ENCODE data around the gene SLIT3. TPM values are rescaled to one million over a fixed set of nuclear protein-coding genes. Genes with fewer than 3 reads are reported as not detected.

SLIT3 gene
- total RNA-seq, 1 experiment from 2014 or later = 0.92 TPM

DNA sequence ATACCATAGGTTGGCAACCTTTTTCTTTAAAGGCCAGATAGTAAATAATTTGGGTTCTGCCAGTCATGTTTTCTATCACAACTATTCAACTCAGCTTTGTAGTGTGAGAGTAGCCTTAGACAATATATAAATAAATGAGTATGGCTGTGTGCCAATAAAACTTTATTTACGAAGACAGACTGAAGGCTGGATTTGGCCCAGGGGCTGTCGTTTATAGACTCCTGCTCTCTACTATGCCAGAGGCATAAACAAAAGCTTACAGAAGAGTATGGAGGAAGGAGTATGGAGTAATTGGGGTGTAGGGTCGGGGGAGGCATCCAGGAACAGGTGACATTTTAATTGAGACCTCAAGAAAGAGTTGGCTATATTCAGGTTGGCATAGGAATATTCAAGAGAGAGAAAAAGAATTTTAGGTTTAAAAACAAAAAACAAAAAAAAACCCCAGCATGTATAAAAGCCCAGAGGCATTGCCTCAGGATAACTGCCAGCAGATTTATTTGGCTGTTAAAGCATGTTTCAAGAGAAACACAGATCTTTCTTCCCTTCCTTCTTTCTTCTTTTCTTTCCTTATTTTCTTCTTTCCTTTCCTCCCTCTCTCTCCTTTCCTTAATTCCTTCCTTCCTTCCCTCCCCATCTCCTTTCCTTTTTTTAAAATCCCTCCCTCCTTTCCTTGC, 39.9 kb downstream of the SLIT3 start:
- H3K4me1 Mint-ChIP-seq = peaks cover 15% of the 10 kb centered on the region in 2 experiments
- Histone ChIP-seq H3K18ac (ENCODE audit: insufficient read length, low read depth, low read length) (no peak overlapping the region), H2BK120ac (ENCODE audit: low read depth, low read length, poor library complexity, severe bottlenecking) (no peak overlapping the region), H4K20me1 (ENCODE audit: control insufficient read depth, insufficient read depth, insufficient read length) (no peaks in the 10 kb centered on the region), H3K79me1 (ENCODE audit: insufficient read depth, low read depth, low read length, poor library complexity, severe bottlenecking) (no peaks in the 10 kb centered on the region), H3T11ph (ENCODE audit: low read length) (no peak overlapping the region), H3K9ac (ENCODE audit: extremely low read depth, insufficient read length, low read length) (no peak overlapping the region), H3K23me2 (ENCODE audit: insufficient read length, low read depth, low read length, poor library complexity, severe bottlenecking) (no peaks in the 10 kb centered on the region), H3K4ac (ENCODE audit: low read depth, low read length) (no peak overlapping the region), H4K8ac (replicated peaks; ENCODE audit: insufficient read length, low read depth, low read length) (no peak overlapping the region), H2BK12ac (ENCODE audit: insufficient read length, low read depth, low read length) (no peak overlapping the region), H3K79me2 (ENCODE audit: insufficient read depth, low read length) (no peaks in the 10 kb centered on the region), H3K23ac (ENCODE audit: insufficient read length, low read depth, low read length) (no peak overlapping the region), H3K27ac (ENCODE audit: insufficient read length, low read depth, low read length) (no peak overlapping the region), H3K14ac (ENCODE audit: insufficient read depth, low read length) (no peak overlapping the region), H4K5ac (ENCODE audit: insufficient read length, low read depth, low read length) (no peak overlapping the region), H4K91ac (ENCODE audit: insufficient read length, low read depth, low read length) (no peak overlapping the region), H3K4me1 (ENCODE audit: insufficient read depth, low read length) (peaks cover 3% of the 10 kb centered on the region; the same call in 1 of the 2 replicates), H2BK15ac (ENCODE audit: low read depth, low read length) (no peak overlapping the region), H3K4me2 (ENCODE audit: insufficient read depth, insufficient read length, low read length) (no peak overlapping the region), H3K9me3 (ENCODE audit: control insufficient read depth, low read depth, low read length) (no peaks in the 10 kb centered on the region), H2AFZ (ENCODE audit: low read length) (no peak overlapping the region), H3K27me3 (ENCODE audit: insufficient read depth, low read length) (no peaks in the 10 kb centered on the region), H2BK5ac (ENCODE audit: insufficient read length, low read length) (no peak overlapping the region), H3K56ac (ENCODE audit: insufficient read length, low read depth, low read length) (no peak overlapping the region), H2BK20ac (ENCODE audit: low read depth, low read length, poor library complexity, severe bottlenecking) (no peak overlapping the region), H2AK5ac (ENCODE audit: insufficient read length, low read length) (no peak overlapping the region)
- H3K27me3 Mint-ChIP-seq (ENCODE audit: low read depth) = peaks cover 14% of the 10 kb centered on the region
- no peaks in the 10 kb centered on the region for H3K36me3 Mint-ChIP-seq (ENCODE audit: insufficient read depth in 1 of 3, low read depth in 3 of 3)
- DNase-seq = no peak
- H3K27ac Mint-ChIP-seq = no peak overlapping the region
- no CpG with 5 or more reads among the region's 3 CpGs for WGBS (ENCODE audit: extremely low coverage, insufficient read length, low lambda C conversion rate)
- no peaks in the 10 kb centered on the region for H3K9me3 Mint-ChIP-seq
- H3K4me3 Mint-ChIP-seq = no peak overlapping the region
- TF ChIP-seq, protein P1, sequence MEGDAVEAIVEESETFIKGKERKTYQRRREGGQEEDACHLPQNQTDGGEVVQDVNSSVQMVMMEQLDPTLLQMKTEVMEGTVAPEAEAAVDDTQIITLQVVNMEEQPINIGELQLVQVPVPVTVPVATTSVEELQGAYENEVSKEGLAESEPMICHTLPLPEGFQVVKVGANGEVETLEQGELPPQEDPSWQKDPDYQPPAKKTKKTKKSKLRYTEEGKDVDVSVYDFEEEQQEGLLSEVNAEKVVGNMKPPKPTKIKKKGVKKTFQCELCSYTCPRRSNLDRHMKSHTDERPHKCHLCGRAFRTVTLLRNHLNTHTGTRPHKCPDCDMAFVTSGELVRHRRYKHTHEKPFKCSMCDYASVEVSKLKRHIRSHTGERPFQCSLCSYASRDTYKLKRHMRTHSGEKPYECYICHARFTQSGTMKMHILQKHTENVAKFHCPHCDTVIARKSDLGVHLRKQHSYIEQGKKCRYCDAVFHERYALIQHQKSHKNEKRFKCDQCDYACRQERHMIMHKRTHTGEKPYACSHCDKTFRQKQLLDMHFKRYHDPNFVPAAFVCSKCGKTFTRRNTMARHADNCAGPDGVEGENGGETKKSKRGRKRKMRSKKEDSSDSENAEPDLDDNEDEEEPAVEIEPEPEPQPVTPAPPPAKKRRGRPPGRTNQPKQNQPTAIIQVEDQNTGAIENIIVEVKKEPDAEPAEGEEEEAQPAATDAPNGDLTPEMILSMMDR (conservative IDR thresholded peaks at IDR 0.05) = no peak
